ENCODE results near the gene RNU6-9.

DNA sequence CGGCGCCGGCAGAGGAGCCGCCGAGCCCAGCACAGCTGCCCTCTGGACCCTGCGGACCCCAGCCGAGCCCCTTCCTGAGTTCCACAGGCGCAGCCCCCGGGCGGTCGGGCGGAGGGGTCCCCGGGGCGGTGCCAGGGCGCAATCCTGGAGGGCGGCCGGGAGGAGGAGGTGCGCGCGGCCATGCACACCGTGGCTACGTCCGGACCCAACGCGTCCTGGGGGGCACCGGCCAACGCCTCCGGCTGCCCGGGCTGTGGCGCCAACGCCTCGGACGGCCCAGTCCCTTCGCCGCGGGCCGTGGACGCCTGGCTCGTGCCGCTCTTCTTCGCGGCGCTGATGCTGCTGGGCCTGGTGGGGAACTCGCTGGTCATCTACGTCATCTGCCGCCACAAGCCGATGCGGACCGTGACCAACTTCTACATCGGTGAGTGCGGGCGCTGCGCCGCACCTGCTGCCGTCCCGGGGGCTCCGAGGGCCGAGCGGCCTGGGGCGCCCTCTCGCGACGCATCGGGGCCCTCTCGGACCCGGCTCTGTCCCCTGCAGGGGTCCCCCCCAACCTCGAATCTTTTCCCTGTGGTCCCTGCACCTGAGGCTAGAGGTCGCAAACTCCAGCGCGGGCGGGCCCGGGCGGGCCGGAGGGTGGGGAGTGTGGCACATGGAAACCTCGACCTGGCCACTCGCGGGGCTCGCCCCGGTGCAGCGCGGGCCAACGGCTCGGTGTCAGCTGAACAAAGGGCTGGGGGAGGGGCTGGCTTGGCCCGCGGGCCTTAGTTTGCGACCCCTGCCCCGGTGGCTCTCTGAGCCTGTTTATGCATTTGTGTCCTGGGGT lies 24.3 kb downstream of the RNU6-9 start, which contains the start of gene KISS1R:
- TF ChIP-seq, protein P1, sequence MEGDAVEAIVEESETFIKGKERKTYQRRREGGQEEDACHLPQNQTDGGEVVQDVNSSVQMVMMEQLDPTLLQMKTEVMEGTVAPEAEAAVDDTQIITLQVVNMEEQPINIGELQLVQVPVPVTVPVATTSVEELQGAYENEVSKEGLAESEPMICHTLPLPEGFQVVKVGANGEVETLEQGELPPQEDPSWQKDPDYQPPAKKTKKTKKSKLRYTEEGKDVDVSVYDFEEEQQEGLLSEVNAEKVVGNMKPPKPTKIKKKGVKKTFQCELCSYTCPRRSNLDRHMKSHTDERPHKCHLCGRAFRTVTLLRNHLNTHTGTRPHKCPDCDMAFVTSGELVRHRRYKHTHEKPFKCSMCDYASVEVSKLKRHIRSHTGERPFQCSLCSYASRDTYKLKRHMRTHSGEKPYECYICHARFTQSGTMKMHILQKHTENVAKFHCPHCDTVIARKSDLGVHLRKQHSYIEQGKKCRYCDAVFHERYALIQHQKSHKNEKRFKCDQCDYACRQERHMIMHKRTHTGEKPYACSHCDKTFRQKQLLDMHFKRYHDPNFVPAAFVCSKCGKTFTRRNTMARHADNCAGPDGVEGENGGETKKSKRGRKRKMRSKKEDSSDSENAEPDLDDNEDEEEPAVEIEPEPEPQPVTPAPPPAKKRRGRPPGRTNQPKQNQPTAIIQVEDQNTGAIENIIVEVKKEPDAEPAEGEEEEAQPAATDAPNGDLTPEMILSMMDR (IDR thresholded peaks at IDR 0.05): peak in 2 of 6 experiments; percentile 32 to 33
- TF ChIP-seq POLR2A (IDR thresholded peaks at IDR 0.05): no peak
